GM12878 (cell line): ENCODE data around the gene INPP4B. TPM values are rescaled to one million over a fixed set of nuclear protein-coding genes. Genes with fewer than 3 reads are reported as not detected.

Source experiments
- ATAC-seq: fragments of 200-7000 bp; cut with Tn5 transposase; 3 replicates; pipeline ENCODE4 v1.9.1; 2020; ENCODE audit warnings: mild to moderate bottlenecking, moderate library complexity
- BruUV-seq: library from RNA; stranded (reverse); fragments of 400-500 nt; replicated peaks from 2 replicates; lab custom pipeline; 2021; lab: Mats Ljungman, UMichigan
- CTCF ChIA-PET: fragments of 300-600 bp; sonication (Branson Sonifier 250); formaldehyde crosslinking; extraction: SDS; loops from one replicate; lab custom pipeline; 2021; ENCODE audit warnings: inconsistent platforms; lab: Yijun Ruan, JAX
- POLR2A ChIA-PET: fragments of 350-600 bp; formaldehyde crosslinking; extraction: SDS; loops from one replicate; lab custom pipeline; 2021; ENCODE audit warnings: inconsistent platforms; lab: Charles Lee
- RAD21 ChIA-PET: fragments of 300-600 bp; sonication (Branson Sonifier 250); formaldehyde crosslinking; loops from one replicate; lab custom pipeline; 2023; ENCODE audit warnings: antibody characterized with exemption; ENCODE audit not compliant: unreplicated experiment; lab: Charles Lee
- SMC1A ChIA-PET: fragments of 300-600 bp; sonication (Branson Sonifier 250); formaldehyde crosslinking; loops from one replicate; lab custom pipeline; 2023; ENCODE audit not compliant: unreplicated experiment, uncharacterized antibody; lab: Charles Lee
- DNase-seq: peaks from one replicate; pipeline ENCODE4 v3.0.0-alpha.2; 2011; ENCODE audit warnings: low read depth, low spot score
- FAIRE-seq: peaks from 3 replicates; lab custom pipeline; 2011; peaks lifted over from hg19 to GRCh38; lab: Jason Lieb, UNC
- H2AFZ ChIP-seq: 2 replicates; pipeline ENCODE4 v1.6.0; 2011; ENCODE audit warnings: low read depth, low read length, control low read depth; ENCODE audit not compliant: control insufficient read depth
- H3K27ac ChIP-seq: 2 replicates; pipeline ENCODE4 v1.5.1; 2011; ENCODE audit warnings: control low read depth; ENCODE audit not compliant: control insufficient read depth, insufficient read depth
- H3K27me3 ChIP-seq, 2 experiments: replicated peaks in 1 of 2; 2 replicates each; pipeline versions ENCODE4 v1.6.0 to v1.6.1; 2011; ENCODE audit warnings: low read length in 1 of 2; ENCODE audit not compliant: control insufficient read depth in 2 of 2, insufficient read depth in 2 of 2
- H3K36me3 ChIP-seq, 2 experiments: 2 replicates each; pipeline ENCODE4 v1.5.1; 2011; ENCODE audit warnings: low read length in 1 of 2; ENCODE audit not compliant: control insufficient read depth in 2 of 2, insufficient read depth in 2 of 2
- H3K4me1 ChIP-seq: 2 replicates; pipeline ENCODE4 v1.6.1; 2011; ENCODE audit warnings: mild to moderate bottlenecking, low read length, moderate library complexity, mixed read lengths; ENCODE audit not compliant: control insufficient read depth, insufficient read depth
- H3K4me2 ChIP-seq: 2 replicates; pipeline ENCODE4 v1.6.0; 2011; ENCODE audit warnings: control low read depth; ENCODE audit not compliant: control insufficient read depth, insufficient read depth
- H3K4me3 ChIP-seq: fragments of 200-600 bp; sonication (generic); 2 replicates; pipeline ENCODE4 v1.5.1; 2016
- H3K79me2 ChIP-seq: 2 replicates; pipeline ENCODE4 v1.6.0; 2011; ENCODE audit warnings: low read length; ENCODE audit not compliant: control insufficient read depth, insufficient read depth
- H3K9ac ChIP-seq: 2 replicates; pipeline ENCODE4 v1.8.0; 2011; ENCODE audit warnings: low read length, control low read depth, mixed read lengths; ENCODE audit not compliant: control insufficient read depth, insufficient read depth
- H3K9me3 ChIP-seq: replicated peaks from 3 replicates; pipeline ENCODE4 v1.5.1; 2011; ENCODE audit warnings: mild to moderate bottlenecking, low read length; ENCODE audit not compliant: control insufficient read depth, insufficient read depth
- H4K20me1 ChIP-seq: 2 replicates; pipeline ENCODE4 v1.6.0; 2011; ENCODE audit not compliant: control insufficient read depth, insufficient read depth
- CEBPB ChIP-seq, 2 experiments: fragments of 150-350 bp in 1 of 2; IDR thresholded peaks; 2 replicates each; pipeline ENCODE4 v1.6.1; 2012 to 2014; ENCODE audit warnings: low read depth in 2 of 2, low read length in 2 of 2, borderline replicate concordance in 1 of 2, inconsistent platforms in 1 of 2
- JUND ChIP-seq: IDR thresholded peaks from 2 replicates; pipeline ENCODE4 v1.6.1; 2012; ENCODE audit warnings: low read depth, mild to moderate bottlenecking, low read length, improper control_type of control experiment, moderate library complexity
- KDM1A ChIP-seq: fragments of 200-600 bp; sonication (generic); IDR thresholded peaks from 2 replicates; pipeline ENCODE4 v1.6.1; 2016; ENCODE audit warnings: borderline replicate concordance
- NFIC ChIP-seq: IDR thresholded peaks from 2 replicates; pipeline ENCODE4 v1.6.1; 2012; ENCODE audit warnings: low read depth, mild to moderate bottlenecking, inconsistent platforms, low read length, moderate library complexity
- NFYB ChIP-seq: IDR thresholded peaks from 2 replicates; pipeline ENCODE4 v1.6.1; 2011; ENCODE audit warnings: low read depth, mild to moderate bottlenecking, low read length, improper control_type of control experiment, moderate library complexity; ENCODE audit not compliant: insufficient read depth
- RAD51 ChIP-seq: fragments of 450-650 bp; IDR thresholded peaks from 2 replicates; pipeline ENCODE4 v1.6.1; 2016; ENCODE audit warnings: moderate library complexity, mild to moderate bottlenecking, inconsistent platforms
- WGBS: methylation state at CpG from one replicate; pipeline ENCODE4 v1.1.6; 2016; ENCODE audit warnings: low lambda C conversion rate; ENCODE audit not compliant: insufficient replicate concordance, insufficient coverage; ENCODE audit errors: missing lambda C conversion rate; 5-methylcytosine and 5-hydroxymethylcytosine counted together
- in situ Hi-C: fragments of 300-500 bp; cut with MboI; formaldehyde crosslinking; loops from 9 replicates; pipeline ENCODE4 v1.14.3; 2018; ENCODE audit warnings: mixed read lengths
- intact Hi-C: fragments of 100-400 bp; cut with micrococcal nuclease; formaldehyde crosslinking; loops from one replicate; pipeline ENCODE4 v1.14.2; 2022; ENCODE audit not compliant: unreplicated experiment
- polyA plus RNA-seq, 11 experiments: library from polyadenylated mRNA; depleted of rRNA in 4 of 11; unstranded in 6 of 11; stranded (reverse) in 5 of 11; fragments of >200 nt; fragmentation: Nextera tagmentation in 4 of 11; fragmentation: Illumina TruSeq in 1 of 11; extraction: Ambion mirVana in 4 of 11; extraction: Trizol in 1 of 11; gene quantifications; 1 replicate in 1 of 11; 2 replicates in 10 of 11; pipeline versions ENCODE4 v1.2.1 to v1.2.3, GENCODE V29; 2011 to 2016; ENCODE audit warnings: inconsistent platforms in 2 of 11, missing spikeins in 2 of 11, low read depth in 1 of 11
- total RNA-seq, 4 experiments: library from RNA; depleted of rRNA in 3 of 4; stranded (reverse); fragments of >200 nt in 3 of 4; fragmentation: Illumina TruSeq in 1 of 4; extraction: Trizol in 1 of 4; gene quantifications; 2 replicates each; pipeline versions ENCODE4 v1.2.1 to v1.2.3, GENCODE V29; 2013 to 2021

Gene INPP4B
- total and polyA plus RNA-seq, 10 of the 15 experiments (the other 5 are each of a cell fraction or from before 2014, with no cell fraction given), result 0.53 to 11.2 (median 0.95) TPM

DNA sequence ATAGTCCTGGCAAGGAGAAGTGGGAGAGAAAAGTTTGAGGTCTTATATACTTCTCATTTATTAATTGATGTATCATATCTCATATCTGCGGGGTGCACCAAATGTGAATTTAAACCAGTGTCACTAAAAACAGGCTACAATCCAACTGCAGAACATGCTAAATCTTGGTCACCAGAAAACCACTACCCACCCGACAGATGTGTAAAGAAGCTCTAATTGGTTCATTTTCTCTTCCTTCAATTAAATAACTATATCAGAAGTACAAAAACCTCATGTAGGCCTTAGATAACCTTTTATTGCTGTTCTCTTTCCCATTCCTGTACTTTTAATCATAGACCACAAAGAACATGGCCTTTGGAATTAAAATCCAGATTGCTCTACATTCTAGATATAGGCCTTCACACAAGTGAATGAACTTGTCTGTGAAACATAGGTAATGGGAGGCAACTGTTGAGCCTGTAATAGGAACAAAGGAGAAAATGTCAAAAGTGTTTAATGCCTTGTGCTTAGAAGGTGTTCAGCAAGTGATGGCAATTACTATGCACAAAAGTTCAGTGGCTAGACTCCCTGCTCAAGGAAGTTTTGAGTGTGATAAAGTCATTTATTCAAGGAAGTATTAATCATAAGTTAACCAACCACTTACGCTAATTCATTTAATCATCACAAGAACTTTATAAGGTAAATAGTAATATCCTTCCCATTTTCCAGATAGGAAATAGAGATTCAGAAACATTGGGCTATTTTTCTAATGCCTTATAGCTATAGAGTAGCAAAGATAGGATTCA, 425.6 kb downstream of the INPP4B start:
- H3K4me3 ChIP-seq, result no peak overlapping the region
- H3K27me3 ChIP-seq, result no peaks in the 10 kb centered on the region; a peak in 1 of 4 replicates
- TF ChIP-seq RAD51 (no peak), NFIC (no peak), NFYB (no peak), KDM1A (no peak), JUND (no peak), CEBPB (IDR thresholded peaks at IDR 0.05; ENCODE audit: borderline replicate concordance in 1 of 2, low read depth in 2 of 2, low read length in 2 of 2) (no peak)
- intact Hi-C loops, result no loop called here
- POLR2A ChIA-PET, result no interaction called here
- CTCF ChIA-PET, result interaction anchor here (1.3 to 2.4 kb wide), 4 partner anchors 12 to 69 kb away, joined by 3 to 11 read pairs (median 5); no protein-coding TSS in a partner anchor
- H3K36me3 ChIP-seq, result no peaks in the 10 kb centered on the region
- H2AFZ ChIP-seq, result no peak overlapping the region
- FAIRE-seq (no peak), ATAC-seq (no peak), DNase-seq (no peak)
- H4K20me1 ChIP-seq, result no peaks in the 10 kb centered on the region
- H3K9ac ChIP-seq, result no peak overlapping the region
- H3K4me2 ChIP-seq, result no peak overlapping the region
- H3K4me1 ChIP-seq, result no peaks in the 10 kb centered on the region
- no peaks in the 10 kb centered on the region for H3K79me2 ChIP-seq
- no peak overlapping the region for H3K27ac ChIP-seq
- SMC1A ChIA-PET, result interaction anchor here (1.2 to 10.2 kb wide), 5 partner anchors 11 to 66 kb away, joined by 3 to 86 read pairs (median 4); no protein-coding TSS in a partner anchor
- 69% methylated on average over 3 of the region's 3 CpGs for WGBS
- no TSS peak for BruUV-seq
- RAD21 ChIA-PET, result interaction anchor here (0.7 to 1.9 kb wide), 3 partner anchors 14 to 150 kb away, joined by 3 to 10 read pairs (median 4); no protein-coding TSS in a partner anchor
- no peaks in the 10 kb centered on the region for H3K9me3 ChIP-seq
- in situ Hi-C loops, result no loop called here
